Activated naive CD4-positive, alpha-beta T cell treated with anti-CD3 and anti-CD28 coated beads, Interleukin-2, amount 10 ng/mL, durations not matched to agents 7 days and 5 days (primary cell): ENCODE measurements around the gene CALCA.
"Not testable (repeated sequence)": the region's sequence is repeated elsewhere in the genome, so short reads cannot be mapped to it uniquely, and the experiment has no call there.

Experiments
- CTCF ChIA-PET: fragments of 350-600 bp; sonication (Branson Sonifier 250); formaldehyde crosslinking; loops from one replicate; lab custom pipeline; 2021; ENCODE audit warnings: antibody characterized with exemption; lab: Charles Lee
- DNase-seq: peaks from one replicate; pipeline ENCODE4 v3.0.0-alpha.2; 2020
- H3K27ac Mint-ChIP-seq: one replicate; pipeline ENCODE4 v1.8.0; 2021; ENCODE audit warnings: mild to moderate bottlenecking, moderate library complexity, mixed read lengths
- H3K27me3 Mint-ChIP-seq: one replicate; pipeline ENCODE4 v1.8.0; 2021; ENCODE audit warnings: mild to moderate bottlenecking, mixed read lengths
- H3K36me3 Mint-ChIP-seq: one replicate; pipeline ENCODE4 v1.8.0; 2021; ENCODE audit warnings: mixed read lengths
- H3K4me1 Mint-ChIP-seq: one replicate; pipeline ENCODE4 v1.8.0; 2021; ENCODE audit warnings: mixed read lengths
- H3K4me3 Mint-ChIP-seq: one replicate; pipeline ENCODE4 v1.8.0; 2021; ENCODE audit warnings: mild to moderate bottlenecking, moderate library complexity, mixed read lengths
- H3K9me3 Mint-ChIP-seq: one replicate; pipeline ENCODE4 v1.8.0; 2021; ENCODE audit warnings: mixed read lengths

CALCA gene, protein sequence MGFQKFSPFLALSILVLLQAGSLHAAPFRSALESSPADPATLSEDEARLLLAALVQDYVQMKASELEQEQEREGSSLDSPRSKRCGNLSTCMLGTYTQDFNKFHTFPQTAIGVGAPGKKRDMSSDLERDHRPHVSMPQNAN

GRCh38 chr11:14971865-14972580 lies at the start of gene CALCA:
TSS of gene CALCA (minus strand) at chr11:14972351. CDS start at chr11:14971192, 1,159 bp downstream.
- Mint-ChIP-seq H3K27me3 (peaks cover 89% of the 10 kb centered on the region), H3K27ac (no peak within 1 kb of the TSS), H3K36me3 (no peaks in the 10 kb centered on the region), H3K4me3 (peak within 1 kb of the TSS; percentile 45), H3K4me1 (peaks cover 32% of the 10 kb centered on the region), H3K9me3 (no peaks in the 10 kb centered on the region)
- DNase-seq = no peak
- CTCF ChIA-PET = interaction anchor here (0.9 to 4.3 kb wide), 2 partner anchors 34 to 104 kb away, joined by 3 to 46 read pairs; partner anchors contain the start of gene CALCB

GRCh38 chr11:15016200-15016599 lies 44.0 kb upstream of the CALCA start:
- DNase-seq = no peak
- Mint-ChIP-seq H3K4me3 (no peak overlapping the region), H3K27ac (no peak overlapping the region), H3K27me3 (peaks cover 19% of the 10 kb centered on the region), H3K36me3 (peaks cover 3% of the 10 kb centered on the region), H3K4me1 (no peaks in the 10 kb centered on the region), H3K9me3 (peaks cover 12% of the 10 kb centered on the region)
- CTCF ChIA-PET = interaction anchor here (3.0 kb wide), 1 partner anchor 9 kb away, joined by 6 read pairs; no protein-coding TSS in a partner anchor

DNA sequence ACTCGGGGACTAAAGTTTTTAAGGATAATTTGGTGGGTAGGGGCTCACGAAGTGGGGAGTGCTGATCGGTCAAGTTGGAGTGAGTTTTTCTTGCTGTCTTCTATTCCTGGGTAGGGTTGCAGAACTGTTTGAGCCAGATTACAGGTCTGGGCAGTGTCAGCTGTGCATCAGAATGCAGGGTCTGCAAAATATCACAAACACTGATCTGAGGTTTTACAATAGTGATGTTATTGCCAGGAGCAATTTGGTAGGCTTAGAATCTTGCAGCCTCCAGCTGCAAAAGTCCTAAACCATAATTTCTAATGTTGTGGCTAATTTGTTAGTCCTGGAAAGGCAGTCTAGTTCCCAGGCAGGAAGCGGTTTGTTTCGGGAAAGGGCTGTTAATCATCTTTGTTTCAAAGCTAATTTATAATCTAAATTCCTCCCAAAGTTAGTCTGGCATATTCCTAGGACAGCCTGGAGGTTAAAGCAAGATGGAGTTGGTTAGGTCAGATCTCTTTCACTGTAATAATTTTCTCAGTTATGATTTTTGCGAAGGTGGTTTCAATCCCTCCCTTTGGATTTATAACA lies 39.7 kb upstream of the CALCA start:
- Mint-ChIP-seq H3K36me3 (peaks cover 1% of the 10 kb centered on the region), H3K4me3 (no peak overlapping the region), H3K27ac (no peak overlapping the region), H3K4me1 (no peaks in the 10 kb centered on the region), H3K9me3 (peaks cover 12% of the 10 kb centered on the region), H3K27me3 (peaks cover 23% of the 10 kb centered on the region)
- no peak for DNase-seq
- CTCF ChIA-PET = interaction anchor here (0.9 to 1.2 kb wide), 2 partner anchors 36 to 102 kb away, joined by 3 read pairs; no protein-coding TSS in a partner anchor

DNA sequence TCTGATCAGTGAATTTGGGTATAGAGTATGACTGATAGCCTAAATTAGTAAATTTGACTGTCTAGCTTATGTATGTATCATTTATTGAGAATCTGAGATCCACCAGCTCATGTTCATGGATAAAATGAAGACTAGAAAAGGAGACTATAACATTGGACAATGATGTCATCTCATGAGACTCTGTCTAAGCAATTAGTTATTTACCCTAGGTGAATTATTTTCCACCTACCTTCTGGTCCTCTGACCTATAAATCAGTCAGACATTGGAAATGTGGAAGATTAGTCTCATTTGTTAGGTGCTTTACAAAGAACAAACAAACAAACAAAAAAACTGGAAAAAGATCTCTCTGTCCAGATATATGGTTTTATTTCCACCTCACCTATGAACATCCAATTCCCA lies 38.7 kb upstream of the CALCA start:
- Mint-ChIP-seq H3K36me3 (peaks cover 1% of the 10 kb centered on the region), H3K27ac (no peak overlapping the region), H3K9me3 (peaks cover 6% of the 10 kb centered on the region), H3K27me3 (peaks cover 23% of the 10 kb centered on the region), H3K4me1 (no peaks in the 10 kb centered on the region), H3K4me3 (no peak overlapping the region)
- CTCF ChIA-PET = interaction anchor here (0.9 to 1.3 kb wide), 2 partner anchors 35 to 37 kb away, joined by 3 read pairs; no protein-coding TSS in a partner anchor
- DNase-seq = no peak

DNA sequence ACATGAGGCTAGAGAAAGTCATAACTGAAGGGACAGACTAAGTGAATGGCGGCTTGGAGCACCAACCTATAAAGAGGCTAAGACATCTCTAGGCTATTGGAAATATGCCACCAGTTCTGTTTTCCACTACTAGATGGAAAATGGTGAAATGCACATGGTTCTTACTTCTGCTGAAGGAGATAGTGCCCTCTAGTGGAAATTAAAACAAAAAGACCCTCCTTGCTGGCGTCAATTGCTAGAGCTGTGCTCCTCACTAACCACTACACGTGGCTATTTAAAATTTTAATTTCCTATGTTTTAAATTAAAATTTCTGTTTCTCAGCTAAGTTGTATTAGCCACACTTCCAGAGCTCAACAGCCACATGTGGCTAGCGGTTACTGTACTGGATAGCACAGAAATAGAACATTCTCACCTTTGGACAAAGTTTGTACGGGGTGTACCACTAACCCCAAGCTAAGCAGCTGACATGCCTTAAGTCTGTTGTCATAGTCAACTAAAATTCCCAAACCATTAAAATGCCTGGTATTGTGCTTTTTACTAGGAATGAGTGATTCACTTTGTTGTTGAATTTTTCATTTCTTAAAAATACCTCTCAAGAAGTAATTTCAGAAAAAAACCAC lies 34.1 kb upstream of the CALCA start:
- no peak overlapping the region for H3K27ac Mint-ChIP-seq
- H3K27me3 Mint-ChIP-seq = peaks cover 31% of the 10 kb centered on the region
- CTCF ChIA-PET = interaction anchor here (0.6 to 8.2 kb wide), 15 partner anchors 10 to 217 kb away, joined by 3 to 100 read pairs (median 3); no protein-coding TSS in a partner anchor
- no peaks in the 10 kb centered on the region for H3K4me1 Mint-ChIP-seq
- no peak overlapping the region for H3K4me3 Mint-ChIP-seq
- H3K9me3 Mint-ChIP-seq = no peaks in the 10 kb centered on the region
- no peaks in the 10 kb centered on the region for H3K36me3 Mint-ChIP-seq
- DNase-seq = no peak

GRCh38 chr11:14988133-14988532 lies 16.0 kb upstream of the CALCA start:
- not testable (repeated sequence) for H3K27me3 Mint-ChIP-seq

GRCh38 chr11:14981507-14981906 lies 9.4 kb upstream of the CALCA start:
- Mint-ChIP-seq H3K4me3 (no peak overlapping the region), H3K4me1 (no peaks in the 10 kb centered on the region), H3K36me3 (no peaks in the 10 kb centered on the region), H3K9me3 (no peaks in the 10 kb centered on the region), H3K27me3 (peaks cover 28% of the 10 kb centered on the region), H3K27ac (no peak overlapping the region)
- DNase-seq = no peak
- CTCF ChIA-PET = interaction anchor here (1.0 kb wide), 1 partner anchor 12 kb away, joined by 3 read pairs; no protein-coding TSS in a partner anchor

More at GRCh38 chr11:14988133-14988532, 16.0 kb upstream of the CALCA start:
- H3K4me3 Mint-ChIP-seq, H3K9me3 Mint-ChIP-seq, H3K36me3 Mint-ChIP-seq, CTCF ChIA-PET, H3K4me1 Mint-ChIP-seq, DNase-seq, H3K27ac Mint-ChIP-seq: not testable (repeated sequence)

- CTCF ChIA-PET = interaction anchor here (0.8 kb wide), 1 partner anchor 225 kb away, joined by 4 read pairs; no protein-coding TSS in a partner anchor
- DNase-seq = no peak
- peaks cover 32% of the 10 kb centered on the region for H3K27me3 Mint-ChIP-seq
- H3K36me3 Mint-ChIP-seq = no peaks in the 10 kb centered on the region
- no peak overlapping the region for H3K27ac Mint-ChIP-seq
- H3K9me3 Mint-ChIP-seq = no peaks in the 10 kb centered on the region
- peaks cover under 1% of the 10 kb centered on the region for H3K4me1 Mint-ChIP-seq
- H3K4me3 Mint-ChIP-seq = no peak overlapping the region
Measured at GRCh38 chr11:14980854-14981253, 8.7 kb upstream of the CALCA start.

GRCh38 chr11:14977101-14977880 lies 5.1 kb upstream of the CALCA start:
- Mint-ChIP-seq H3K36me3 (no peaks in the 10 kb centered on the region), H3K27me3 (peaks cover 66% of the 10 kb centered on the region), H3K27ac (no peak overlapping the region), H3K9me3 (no peaks in the 10 kb centered on the region), H3K4me3 (no peak overlapping the region), H3K4me1 (peaks cover 29% of the 10 kb centered on the region)
- CTCF ChIA-PET = interaction anchor here (4.7 kb wide), 1 partner anchor 30 kb away, joined by 37 read pairs; no protein-coding TSS in a partner anchor
- DNase-seq = no peak

DNA sequence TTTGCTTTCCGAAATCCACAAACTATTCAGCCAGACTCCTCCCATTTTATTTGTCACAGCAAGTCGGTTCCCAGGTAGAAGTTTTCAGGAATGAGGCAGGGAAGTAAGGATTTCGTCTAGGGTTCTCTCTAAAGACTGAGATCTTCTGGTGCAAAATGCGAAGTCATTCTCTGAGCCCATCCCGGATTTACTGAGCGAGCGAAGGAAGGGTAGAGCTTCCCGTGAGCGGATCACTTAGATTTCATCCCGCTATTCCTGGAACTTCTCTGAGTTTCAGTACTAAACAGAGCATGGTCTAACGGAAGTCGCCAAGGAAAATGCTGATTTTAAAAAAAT lies 3.1 kb upstream of the CALCA start:
- Mint-ChIP-seq H3K9me3 (no peaks in the 10 kb centered on the region), H3K36me3 (no peaks in the 10 kb centered on the region), H3K27ac (no peak overlapping the region), H3K4me1 (peaks cover 32% of the 10 kb centered on the region), H3K27me3 (peaks cover 79% of the 10 kb centered on the region), H3K4me3 (peak overlapping the region; percentile 15)
- DNase-seq = no peak
- CTCF ChIA-PET = interaction anchor here (1.1 to 4.7 kb wide), 11 partner anchors 21 to 236 kb away, joined by 3 to 46 read pairs (median 5); partner anchors contain the start of gene CALCB

GRCh38 chr11:14974515-14975251 lies 2.5 kb upstream of the CALCA start:
- Mint-ChIP-seq H3K27me3 (peaks cover 82% of the 10 kb centered on the region), H3K4me3 (peak overlapping the region; percentile 29), H3K36me3 (no peaks in the 10 kb centered on the region), H3K9me3 (no peaks in the 10 kb centered on the region), H3K4me1 (peaks cover 32% of the 10 kb centered on the region), H3K27ac (no peak overlapping the region)
- DNase-seq = peak; percentile 76
- CTCF ChIA-PET = interaction anchor here (0.5 to 4.7 kb wide), 19 partner anchors 8 to 236 kb away, joined by 3 to 46 read pairs (median 4); partner anchors contain the start of gene CALCB

- CTCF ChIA-PET = interaction anchor here (0.7 to 4.7 kb wide), 18 partner anchors 9 to 237 kb away, joined by 3 to 46 read pairs (median 4); partner anchors contain the start of gene CALCB
- DNase-seq = peak; percentile 49
Measured at GRCh38 chr11:14973621-14974514, 1.7 kb upstream of the CALCA start.

More at GRCh38 chr11:14973621-14974514, 1.7 kb upstream of the CALCA start:
- Mint-ChIP-seq H3K27me3 (peaks cover 86% of the 10 kb centered on the region), H3K36me3 (no peaks in the 10 kb centered on the region), H3K4me3 (peak overlapping the region; percentile 45), H3K9me3 (no peaks in the 10 kb centered on the region), H3K4me1 (peaks cover 32% of the 10 kb centered on the region), H3K27ac (no peak overlapping the region)
